HCT116 (cell line): ENCODE results near the gene RNGTT. TPM values are rescaled to one million over a fixed set of nuclear protein-coding genes. Genes with fewer than 3 reads are reported as not detected.

ENCODE experiments used
- ATAC-seq: fragments of 200-7000 bp; cut with Tn5 transposase; 2 replicates; pipeline ENCODE4 v1.9.1; 2020; ENCODE audit warnings: mild to moderate bottlenecking, moderate library complexity
- BruUV-seq: library from RNA; stranded (reverse); fragments of 400-500 nt; replicated peaks from 2 replicates; lab custom pipeline; 2021; lab: Mats Ljungman, UMichigan
- CTCF ChIA-PET: fragments of 300-600 bp; sonication (Branson Sonifier 250); formaldehyde crosslinking; loops from one replicate; lab custom pipeline; 2021; ENCODE audit warnings: antibody characterized with exemption; lab: Charles Lee
- POLR2A ChIA-PET: fragments of 300-600, 350-600 bp; sonication (Branson Sonifier 250); formaldehyde crosslinking; loops from one replicate; lab custom pipeline; 2021; ENCODE audit warnings: antibody characterized with exemption; lab: Charles Lee
- RAD21 ChIA-PET, 2 experiments: fragments of 300-600 bp; sonication (Branson Sonifier 250); formaldehyde crosslinking; loops; one replicate each; lab custom pipeline; 2023; ENCODE audit warnings: low total read pairs in 2 of 2; ENCODE audit not compliant: uncharacterized antibody in 2 of 2, unreplicated experiment in 2 of 2, low non-redundant PET in 1 of 2; lab: Charles Lee
- DNase-seq: peaks from one replicate; pipeline ENCODE4 v3.0.0-alpha.2; 2010; ENCODE audit warnings: low read depth, low spot score
- H2AFZ ChIP-seq: fragments of 200-600 bp; shearing (Covaris generic), sonication (generic); 2 replicates; pipeline ENCODE4 v1.6.1; 2017; ENCODE audit warnings: low read depth, mixed run types, mixed read lengths, antibody characterized with exemption, low read length; ENCODE audit not compliant: poor library complexity, severe bottlenecking
- H3K27ac ChIP-seq: 2 replicates; pipeline ENCODE4 v1.5.1; 2012; ENCODE audit warnings: low read depth, low read length
- H3K27me3 ChIP-seq: fragments of 200-600 bp; sonication (generic); 2 replicates; pipeline ENCODE4 v1.6.1; 2016; ENCODE audit warnings: mixed run types, low read length, mixed read lengths; ENCODE audit not compliant: insufficient read depth
- H3K36me3 ChIP-seq, 2 experiments: fragments of 200-500 bp in 1 of 2; fragments of 200-600 bp in 1 of 2; sonication (Bioruptor generic) in 1 of 2; sonication (generic) in 1 of 2; 2 replicates each; pipeline versions ENCODE4 v1.5.1 to v1.6.1; 2014 to 2016; ENCODE audit warnings: low read length in 2 of 2, inconsistent platforms in 1 of 2, mixed read lengths in 1 of 2, mixed run types in 1 of 2; ENCODE audit not compliant: insufficient read depth in 2 of 2, control insufficient read depth in 1 of 2
- H3K4me1 ChIP-seq, 2 experiments: fragments of 200-600 bp in 1 of 2; sonication (generic) in 1 of 2; 2 replicates each; pipeline versions ENCODE4 v1.5.1 to v1.6.1; 2012 to 2017; ENCODE audit warnings: low read length in 2 of 2, inconsistent platforms in 1 of 2, mild to moderate bottlenecking in 1 of 2, mixed read lengths in 1 of 2, mixed run types in 1 of 2, moderate library complexity in 1 of 2; ENCODE audit not compliant: insufficient read depth in 2 of 2, control insufficient read depth in 1 of 2
- H3K4me2 ChIP-seq: fragments of 200-600 bp; sonication (generic); 2 replicates; pipeline ENCODE4 v1.6.1; 2017; ENCODE audit warnings: mixed run types, low read length, mixed read lengths
- H3K4me3 ChIP-seq, 2 experiments: fragments of 200-600 bp in 1 of 2; sonication (generic) in 1 of 2; replicated peaks in 1 of 2; 2 replicates each; pipeline ENCODE4 v1.5.1; 2011 to 2016; ENCODE audit warnings: low read length in 2 of 2, control low read depth in 1 of 2, low read depth in 1 of 2, mild to moderate bottlenecking in 1 of 2, mixed read lengths in 1 of 2, mixed run types in 1 of 2
- H3K79me2 ChIP-seq: fragments of 200-600 bp; sonication (generic); 2 replicates; pipeline ENCODE4 v1.6.1; 2017; ENCODE audit warnings: mild to moderate bottlenecking, mixed run types, low read length, moderate library complexity, mixed read lengths; ENCODE audit not compliant: insufficient read depth
- H3K9ac ChIP-seq: fragments of 200-600 bp; sonication (generic); 2 replicates; pipeline ENCODE4 v1.6.1; 2016; ENCODE audit warnings: low read length, mixed read lengths
- H3K9me2 ChIP-seq: fragments of 200-600 bp; sonication (generic), shearing (Covaris generic); 2 replicates; pipeline ENCODE4 v1.6.1; 2017; ENCODE audit warnings: mixed run types, mild to moderate bottlenecking, moderate library complexity; ENCODE audit not compliant: insufficient read depth
- H3K9me3 ChIP-seq, 2 experiments: fragments of 200-500 bp in 1 of 2; fragments of 200-600 bp in 1 of 2; sonication (Bioruptor generic) in 1 of 2; sonication (generic) in 1 of 2; 2 replicates each; pipeline ENCODE4 v1.6.1; 2014 to 2017; ENCODE audit warnings: low read length in 2 of 2, mixed read lengths in 2 of 2, inconsistent platforms in 1 of 2, low read depth in 1 of 2, mild to moderate bottlenecking in 1 of 2, mixed run types in 1 of 2, moderate library complexity in 1 of 2; ENCODE audit not compliant: control insufficient read depth in 1 of 2, insufficient read depth in 1 of 2
- H4K20me1 ChIP-seq: fragments of 200-600 bp; sonication (generic), shearing (Covaris generic); 2 replicates; pipeline ENCODE4 v1.6.1; 2017; ENCODE audit warnings: mixed run types, mild to moderate bottlenecking, moderate library complexity; ENCODE audit not compliant: insufficient read depth
- ATF3 ChIP-seq: IDR thresholded peaks from 2 replicates; pipeline ENCODE4 v1.6.1; 2012
- CBX3 ChIP-seq: IDR thresholded peaks from 2 replicates; pipeline ENCODE4 v1.6.1; 2012; ENCODE audit warnings: low read depth
- EGR1 ChIP-seq: IDR thresholded peaks from 2 replicates; pipeline ENCODE4 v1.6.1; 2012; ENCODE audit warnings: low read depth
- ELF1 ChIP-seq: IDR thresholded peaks from 2 replicates; pipeline ENCODE4 v1.6.1; 2012; ENCODE audit warnings: low read depth, borderline replicate concordance
- FOSL1 ChIP-seq: IDR thresholded peaks from 2 replicates; pipeline ENCODE4 v1.6.1; 2012; ENCODE audit warnings: low read depth
- JUND ChIP-seq: IDR thresholded peaks from 2 replicates; pipeline ENCODE4 v1.6.1; 2012
- MAX ChIP-seq: IDR thresholded peaks from 2 replicates; pipeline ENCODE4 v1.6.1; 2012
- POLR2A ChIP-seq: IDR thresholded peaks from 2 replicates; pipeline ENCODE4 v1.7.0; 2011; ENCODE audit warnings: borderline replicate concordance; ENCODE audit not compliant: insufficient read depth, insufficient read length; ENCODE audit errors: extremely low read depth
- RAD21 ChIP-seq: IDR thresholded peaks from 2 replicates; pipeline ENCODE4 v1.6.1; 2012; ENCODE audit warnings: low read depth, mild to moderate bottlenecking
- REST ChIP-seq: IDR thresholded peaks from 2 replicates; pipeline ENCODE4 v1.6.1; 2012; ENCODE audit warnings: low read depth
- SIN3A ChIP-seq: IDR thresholded peaks from 2 replicates; pipeline ENCODE4 v1.6.1; 2012; ENCODE audit warnings: low read depth
- SP1 ChIP-seq: IDR thresholded peaks from 2 replicates; pipeline ENCODE4 v1.6.1; 2012; ENCODE audit warnings: low read depth
- SRF ChIP-seq: IDR thresholded peaks from 2 replicates; pipeline ENCODE4 v1.6.1; 2012; ENCODE audit warnings: low read depth
- TCF7L2 ChIP-seq: IDR thresholded peaks from 2 replicates; pipeline ENCODE4 v1.7.0; 2011; ENCODE audit warnings: borderline replicate concordance, inconsistent platforms; ENCODE audit not compliant: insufficient read depth, insufficient read length; ENCODE audit errors: extremely low read depth
- YY1 ChIP-seq: IDR thresholded peaks from 2 replicates; pipeline ENCODE4 v1.6.1; 2011; ENCODE audit warnings: low read length, low read depth, moderate library complexity, mild to moderate bottlenecking; ENCODE audit not compliant: insufficient replicate concordance; ENCODE audit errors: extremely low read depth
- ZBTB33 ChIP-seq: IDR thresholded peaks from 2 replicates; pipeline ENCODE4 v1.6.1; 2011; ENCODE audit warnings: mild to moderate bottlenecking, low read length, moderate library complexity; ENCODE audit not compliant: insufficient replicate concordance; ENCODE audit errors: extremely low read depth
- ZFX ChIP-seq: fragments of 450-650 bp; IDR thresholded peaks from 2 replicates; pipeline ENCODE4 v1.6.1; 2017
- intact Hi-C: fragments of 100-400 bp; cut with micrococcal nuclease; formaldehyde crosslinking; loops from 2 replicates; pipeline ENCODE4 v1.10.0; 2022
- total RNA-seq: library from RNA; stranded (reverse); gene quantifications from one replicate; pipeline ENCODE4 v1.2.1, GENCODE V29; 2021; ENCODE audit not compliant: unreplicated experiment

The RNGTT gene
- total RNA-seq, 1 experiment from 2014 or later = 23.0 TPM

DNA sequence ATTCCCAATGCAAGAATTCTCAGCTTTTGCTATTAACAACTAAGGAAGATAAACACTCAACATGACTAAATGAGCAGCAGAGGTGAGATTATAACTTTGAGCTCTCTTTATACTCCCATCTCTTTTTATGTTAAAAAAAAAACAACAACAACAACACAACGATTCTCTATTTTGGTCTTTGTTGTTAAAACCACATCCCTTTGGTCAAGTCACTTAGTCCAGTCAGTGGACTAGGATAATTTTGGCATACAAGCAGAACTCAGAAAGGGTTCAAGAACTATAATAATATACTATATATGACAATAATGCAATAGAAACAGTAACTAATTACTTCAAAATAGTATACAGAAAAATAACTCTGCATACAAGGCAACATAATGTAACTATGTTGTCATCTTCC is 312.4 kb downstream of the RNGTT start:
- CTCF ChIA-PET = no interaction called here
- RAD21 ChIA-PET = no interaction called here
- Histone ChIP-seq H2AFZ (no peak overlapping the region), H3K9me3 (no peaks in the 10 kb centered on the region), H3K4me1 (no peaks in the 10 kb centered on the region), H3K4me3 (no peak overlapping the region), H3K9me2 (no peaks in the 10 kb centered on the region), H3K36me3 (no peaks in the 10 kb centered on the region), H3K4me2 (no peak overlapping the region), H3K79me2 (no peaks in the 10 kb centered on the region), H3K27me3 (no peaks in the 10 kb centered on the region), H4K20me1 (no peaks in the 10 kb centered on the region)
- DNase-seq (no peak), ATAC-seq (no peak)
- no TSS peak for BruUV-seq
- intact Hi-C loops = no loop called here
- POLR2A ChIA-PET = no interaction called here
- TF ChIP-seq ZFX (no peak), REST (no peak), POLR2A (no peak), JUND (no peak), SIN3A (no peak), TCF7L2 (no peak), FOSL1 (no peak), EGR1 (no peak), ELF1 (no peak), RAD21 (no peak), ATF3 (no peak), YY1 (no peak), MAX (no peak), SP1 (no peak), ZBTB33 (no peak), SRF (no peak), CBX3 (no peak)
- TF ChIP-seq, all 23 proteins: peak for 0
- Histone ChIP-seq H3K9ac (no peak overlapping the region), H3K27ac (no peak overlapping the region)
